ENCODE data around the gene LIM2. TPM values are rescaled to one million over a fixed set of nuclear protein-coding genes. Genes with fewer than 3 reads are reported as not detected.

LIM2 gene
- total RNA-seq, 1 donor from 2014 or later = not detected

- Mint-ChIP-seq H3K27me3 (ENCODE audit: low read depth) (peaks cover 17% of the 10 kb centered on the region), H3K36me3 (no peaks in the 10 kb centered on the region), H3K4me1 (no peaks in the 10 kb centered on the region), H3K27ac (no peak overlapping the region), H3K4me3 (no peak overlapping the region), H3K9me3 (no peaks in the 10 kb centered on the region)
- TF ChIP-seq CTCF (IDR thresholded peaks at IDR 0.05; ENCODE audit: unreplicated experiment) = no peak
- no peak for DNase-seq (ENCODE audit: low spot score in 2 of 2, unreplicated experiment in 2 of 2)
These were observed 12.1 kb downstream of the LIM2 start for GRCh38 chr19:51375504-51376221.

- Mint-ChIP-seq H3K4me3 (no peak within 1 kb of the TSS), H3K4me1 (peaks cover 5% of the 10 kb centered on the region), H3K27ac (no peak within 1 kb of the TSS), H3K9me3 (no peaks in the 10 kb centered on the region), H3K36me3 (no peaks in the 10 kb centered on the region), H3K27me3 (ENCODE audit: low read depth) (peaks cover 19% of the 10 kb centered on the region)
- no peak for TF ChIP-seq CTCF (IDR thresholded peaks at IDR 0.05; ENCODE audit: unreplicated experiment)
- DNase-seq (ENCODE audit: low spot score in 2 of 2, unreplicated experiment in 2 of 2) = no peak
These were observed 14.9 kb downstream of the LIM2 start, which contains the start of gene NKG7 for GRCh38 chr19:51372649-51373504. TSS of gene NKG7 (minus strand) at chr19:51372654. CDS start at chr19:51372535, 119 bp downstream.

GRCh38 chr19:51372021-51372648 lies 15.6 kb downstream of the LIM2 start:
- Mint-ChIP-seq H3K4me3 (no peak overlapping the region), H3K27ac (no peak overlapping the region), H3K36me3 (no peaks in the 10 kb centered on the region), H3K4me1 (peaks cover 5% of the 10 kb centered on the region), H3K9me3 (no peaks in the 10 kb centered on the region), H3K27me3 (ENCODE audit: low read depth) (peaks cover 19% of the 10 kb centered on the region)
- TF ChIP-seq CTCF (IDR thresholded peaks at IDR 0.05; ENCODE audit: unreplicated experiment) = no peak
- DNase-seq (ENCODE audit: low spot score in 2 of 2, unreplicated experiment in 2 of 2) = no peak

- no peak for DNase-seq (ENCODE audit: low spot score in 2 of 2, unreplicated experiment in 2 of 2)
- peaks cover 5% of the 10 kb centered on the region for H3K4me1 Mint-ChIP-seq
- TF ChIP-seq CTCF (IDR thresholded peaks at IDR 0.05; ENCODE audit: unreplicated experiment) = no peak
- H3K36me3 Mint-ChIP-seq = no peaks in the 10 kb centered on the region
- H3K27me3 Mint-ChIP-seq (ENCODE audit: low read depth) = peaks cover 19% of the 10 kb centered on the region
- no peak overlapping the region for H3K27ac Mint-ChIP-seq
- no peaks in the 10 kb centered on the region for H3K9me3 Mint-ChIP-seq
- no peak overlapping the region for H3K4me3 Mint-ChIP-seq
These were observed 16.5 kb downstream of the LIM2 start for GRCh38 chr19:51371186-51371690.

- no peaks in the 10 kb centered on the region for H3K36me3 Mint-ChIP-seq
- TF ChIP-seq CTCF (IDR thresholded peaks at IDR 0.05; ENCODE audit: unreplicated experiment) = no peak
- no peak overlapping the region for H3K27ac Mint-ChIP-seq
- peaks cover 12% of the 10 kb centered on the region for H3K4me1 Mint-ChIP-seq
- peak overlapping the region; percentile 22 for H3K4me3 Mint-ChIP-seq
- no peaks in the 10 kb centered on the region for H3K9me3 Mint-ChIP-seq
- DNase-seq (ENCODE audit: low spot score in 2 of 2, unreplicated experiment in 2 of 2) = no peak
- H3K27me3 Mint-ChIP-seq (ENCODE audit: low read depth) = peaks cover 19% of the 10 kb centered on the region
These were observed 17.5 kb downstream of the LIM2 start for GRCh38 chr19:51370230-51370629.

Measured in mesothelial cell of epicardium (in vitro differentiated cells).